Epithelial cell of proximal tubule (primary cell): ENCODE measurements around the gene HERC5. TPM values are rescaled to one million over a fixed set of nuclear protein-coding genes. Genes with fewer than 3 reads are reported as not detected.

Experiments
- DNase-seq: peaks from one replicate; pipeline ENCODE4 v3.0.0-alpha.2; 2011; ENCODE audit warnings: low read depth
- H3K4me3 ChIP-seq: 2 replicates; pipeline ENCODE4 v1.5.1; 2011; ENCODE audit warnings: low read depth, mild to moderate bottlenecking, low read length
- CTCF ChIP-seq: conservative IDR thresholded peaks from 2 replicates; pipeline ENCODE4 v1.5.1; 2012; ENCODE audit warnings: low read depth, mild to moderate bottlenecking, low read length
- total RNA-seq: library from RNA; depleted of rRNA; stranded (reverse); fragments of >200 nt; gene quantifications from 2 replicates; pipeline ENCODE4 v1.2.3, GENCODE V29; 2015

The HERC5 gene
- total RNA-seq, 1 donor from 2014 or later = 2.0 TPM

- no peak overlapping the region for H3K4me3 ChIP-seq
- DNase-seq = no peak
- TF ChIP-seq CTCF = no peak
Observed at GRCh38 chr4:88458104-88458740, 1.3 kb downstream of the HERC5 start.

- H3K4me3 ChIP-seq = no peak overlapping the region
- TF ChIP-seq CTCF = no peak
- DNase-seq = no peak
Observed at GRCh38 chr4:88465653-88466192, 8.8 kb downstream of the HERC5 start.

- no peak for TF ChIP-seq CTCF
- no peak overlapping the region for H3K4me3 ChIP-seq
- no peak for DNase-seq
Observed at GRCh38 chr4:88467392-88467791, 10.5 kb downstream of the HERC5 start.

- H3K4me3 ChIP-seq = no peak overlapping the region
- TF ChIP-seq CTCF = no peak
- DNase-seq = no peak
Observed at GRCh38 chr4:88477229-88477860, 20.4 kb downstream of the HERC5 start.

- DNase-seq = no peak
- TF ChIP-seq CTCF = no peak
- no peak overlapping the region for H3K4me3 ChIP-seq
Observed at GRCh38 chr4:88478247-88478646, 21.3 kb downstream of the HERC5 start.

GRCh38 chr4:88481537-88481936 is 24.6 kb downstream of the HERC5 start:
- no peak for DNase-seq
- no peak for TF ChIP-seq CTCF
- H3K4me3 ChIP-seq = no peak overlapping the region

- TF ChIP-seq CTCF = no peak
- no peak overlapping the region for H3K4me3 ChIP-seq
- DNase-seq = no peak
Observed at GRCh38 chr4:88489100-88489761, 32.3 kb downstream of the HERC5 start.
